Neural progenitor cell (in vitro differentiated cells): ENCODE data around the gene ASIC2.

ENCODE experiments used
- CTCF ChIP-seq: fragments of 200-600 bp; sonication (generic); IDR thresholded peaks from 2 replicates; pipeline ENCODE4 v1.5.1; 2017; ENCODE audit warnings: antibody characterized with exemption, mild to moderate bottlenecking
- EZH2 ChIP-seq: fragments of 200-600 bp; sonication (generic); IDR thresholded peaks from 2 replicates; pipeline ENCODE4 v1.6.1; 2017; ENCODE audit warnings: antibody characterized with exemption, mild to moderate bottlenecking, moderate library complexity

DNA sequence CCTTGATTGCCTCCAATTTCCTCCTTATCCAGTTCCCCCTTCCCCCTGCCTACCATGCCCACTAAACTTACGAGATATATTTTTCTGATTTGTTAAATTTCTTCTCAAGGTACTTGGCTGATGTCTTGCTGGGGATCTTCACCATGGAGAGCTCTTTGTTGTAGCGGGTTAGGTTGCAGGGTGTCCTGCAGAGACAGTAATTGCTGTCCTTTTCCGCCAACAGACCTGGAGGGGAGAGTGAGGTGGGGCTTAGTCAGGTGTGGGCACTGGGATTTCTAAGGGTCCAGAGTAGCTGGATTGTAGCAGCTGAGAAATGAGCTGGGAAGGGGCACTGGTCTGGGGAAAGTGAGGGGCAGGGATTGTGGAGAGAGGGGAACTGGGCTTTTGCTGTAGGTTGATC lies 269.3 kb downstream of the ASIC2 start:
- TF ChIP-seq CTCF = no peak
- no peak for TF ChIP-seq EZH2
